ENCODE results near the gene NEDD9. TPM values are rescaled to one million over a fixed set of nuclear protein-coding genes. Genes with fewer than 3 reads are reported as not detected.

Gene NEDD9
- total and polyA plus RNA-seq, 4 donors = 7.5 to 16.8 (median 11.7) TPM

GRCh38 chr6:11276228-11276627 is 43.8 kb upstream of the NEDD9 start:
- H3K4me1 ChIP-seq (ENCODE audit: control insufficient read depth in 4 of 4, insufficient read depth in 4 of 4, low read length in 3 of 4) = peaks cover 0 to 15% (median 5%) of the 10 kb centered on the region in 4 donors
- no peak for TF ChIP-seq JUND (IDR thresholded peaks at IDR 0.05)
- TF ChIP-seq FOXA1 (IDR thresholded peaks at IDR 0.05) = no peak
- no peak for TF ChIP-seq GABPA (IDR thresholded peaks at IDR 0.05 in 1 of 2, conservative IDR thresholded peaks at IDR 0.05 in 1 of 2)
- TF ChIP-seq RXRA (IDR thresholded peaks at IDR 0.05) = no peak
- no peak for TF ChIP-seq RAD21 (IDR thresholded peaks at IDR 0.05)
- no peak for TF ChIP-seq TAF1 (conservative IDR thresholded peaks at IDR 0.05)
- TF ChIP-seq REST (IDR thresholded peaks at IDR 0.05) = no peak
- no peak for TF ChIP-seq FOXA2 (IDR thresholded peaks at IDR 0.05)
- TF ChIP-seq HNF4A (conservative IDR thresholded peaks at IDR 0.05) = no peak
- no peak for TF ChIP-seq YY1 (IDR thresholded peaks at IDR 0.05)
- TF ChIP-seq ATF3 (IDR thresholded peaks at IDR 0.05) = no peak
- TF ChIP-seq HNF4G (IDR thresholded peaks at IDR 0.05) = no peak
- no peak for TF ChIP-seq ZBTB33 (IDR thresholded peaks at IDR 0.05)
- no peak for TF ChIP-seq MAX (IDR thresholded peaks at IDR 0.05)
- TF ChIP-seq CTCF (IDR thresholded peaks at IDR 0.05; ENCODE audit: low read depth, low read length, missing input control) = no peak
- TF ChIP-seq EGR1 (IDR thresholded peaks at IDR 0.05; ENCODE audit: low read depth in 2 of 2) = no peak
- no peak for TF ChIP-seq NR2F2 (IDR thresholded peaks at IDR 0.05)
- no peak for TF ChIP-seq SP1 (IDR thresholded peaks at IDR 0.05)

More at GRCh38 chr6:11276228-11276627, 43.8 kb upstream of the NEDD9 start:
- Histone ChIP-seq H3K27ac (ENCODE audit: low read depth in 1 of 2, low read length in 2 of 2) (no peak overlapping the region), H3K27me3 (ENCODE audit: control insufficient read depth in 4 of 4, insufficient read depth in 4 of 4, low read length in 3 of 4) (no peaks in the 10 kb centered on the region), H3K9me3 (ENCODE audit: control insufficient read depth in 4 of 4, low read length in 3 of 4) (no peaks in the 10 kb centered on the region), H3K36me3 (ENCODE audit: control insufficient read depth in 4 of 4, insufficient read depth in 3 of 4, low read depth in 1 of 4, low read length in 3 of 4) (no peaks in the 10 kb centered on the region), H3K4me3 (ENCODE audit: low read depth in 1 of 3, low read length in 3 of 3) (no peak overlapping the region), H3K9ac (ENCODE audit: low read depth in 1 of 2, low read length in 2 of 2) (no peak overlapping the region)
- DNase-seq (ENCODE audit: low spot score) = no peak
- 96% methylated on average over 8 of the region's 8 CpGs for WGBS

Measured in liver (tissue), 9 donors.